Kidney (tissue), 14 donors: ENCODE measurements around the gene GPSM1. TPM values are rescaled to one million over a fixed set of nuclear protein-coding genes. Genes with fewer than 3 reads are reported as not detected.

Experiments
- DNase-seq, 5 donors: peaks; one replicate each; pipeline ENCODE4 v3.0.0-alpha.2; 2013 to 2020
- FAIRE-seq: peaks from 2 replicates; lab custom pipeline; 2012; peaks lifted over from hg19 to GRCh38; lab: Jason Lieb, UNC
- H3K27ac ChIP-seq, 2 donors: one replicate each; pipeline ENCODE4 v1.7.0; 2013; ENCODE audit warnings: low read depth in 2 of 2, low read length in 2 of 2, inconsistent platforms in 1 of 2
- H3K27me3 ChIP-seq: one replicate; pipeline ENCODE4 v1.7.1; 2013; ENCODE audit warnings: low read length, inconsistent platforms; ENCODE audit not compliant: control insufficient read depth, insufficient read depth
- H3K36me3 ChIP-seq, 3 donors: one replicate each; pipeline versions ENCODE4 v1.7.0 to v1.7.1; 2013; ENCODE audit warnings: low read length in 3 of 3, control low read depth in 1 of 3, inconsistent platforms in 1 of 3; ENCODE audit not compliant: insufficient read depth in 3 of 3, control insufficient read depth in 2 of 3
- H3K4me1 ChIP-seq, 3 donors: one replicate each; pipeline versions ENCODE4 v1.7.0 to v1.7.1; 2013; ENCODE audit warnings: low read length in 3 of 3, inconsistent platforms in 1 of 3, low read depth in 1 of 3; ENCODE audit not compliant: control insufficient read depth in 2 of 3, insufficient read depth in 2 of 3
- H3K4me3 ChIP-seq, 3 donors: one replicate each; pipeline versions ENCODE4 v1.7.0 to v1.8.1; 2013; ENCODE audit warnings: low read length in 3 of 3, control low read depth in 1 of 3, inconsistent platforms in 1 of 3
- H3K9ac ChIP-seq, 3 donors: one replicate each; pipeline versions ENCODE4 v1.7.0 to v1.7.1; 2013; ENCODE audit warnings: low read length in 3 of 3, control low read depth in 1 of 3, inconsistent platforms in 1 of 3
- H3K9me3 ChIP-seq, 3 donors: one replicate each; pipeline versions ENCODE4 v1.7.0 to v1.7.1; 2013; ENCODE audit warnings: low read length in 3 of 3, control low read depth in 1 of 3, inconsistent platforms in 1 of 3; ENCODE audit not compliant: control insufficient read depth in 2 of 3, insufficient read depth in 1 of 3
- intact Hi-C: fragments of 100-400 bp; cut with DNase I; formaldehyde crosslinking; loops from one replicate; pipeline ENCODE4 v1.11.1; 2022
- polyA plus RNA-seq: library from polyadenylated mRNA; stranded (reverse); fragments of 350-450 nt; fragmentation: Illumina TruSeq; extraction: RNeasy Lipid Tissue Mini Kit (QIAGEN cat#74804); gene quantifications from one replicate; pipeline ENCODE4 v1.2.3, GENCODE V29; 2014; ENCODE audit warnings: low read depth, low replicate concordance; ENCODE audit not compliant: insufficient read depth
- total RNA-seq: library from RNA; stranded (reverse); fragmentation: NEBNext Ultra II Directional; extraction: Animal tissue kit (Norgen Biotek cat#: 25700); gene quantifications from one replicate; pipeline ENCODE4 v1.2.1, GENCODE V29; 2021
- TF ChIP-seq, protein P1 (sequence below): IDR thresholded peaks from 3 replicates; pipeline ENCODE4 v1.5.1; 2012; ENCODE audit warnings: mild to moderate bottlenecking, moderate library complexity, borderline replicate concordance; ENCODE audit not compliant: insufficient read depth; ENCODE audit errors: extremely low read depth
- donor health status: control.
- donor health status: control.
- donor health status: control.
- donor health status: control.
- donor health status: control.
- donor health status: DM: yes; HTN: yes; CAD: no.
- donor health status: Normal renal cell carcinoma (clear cell type).

GPSM1 gene
- total and polyA plus RNA-seq, 2 donors from 2014 or later, result 11.6 to 11.9 TPM

DNA sequence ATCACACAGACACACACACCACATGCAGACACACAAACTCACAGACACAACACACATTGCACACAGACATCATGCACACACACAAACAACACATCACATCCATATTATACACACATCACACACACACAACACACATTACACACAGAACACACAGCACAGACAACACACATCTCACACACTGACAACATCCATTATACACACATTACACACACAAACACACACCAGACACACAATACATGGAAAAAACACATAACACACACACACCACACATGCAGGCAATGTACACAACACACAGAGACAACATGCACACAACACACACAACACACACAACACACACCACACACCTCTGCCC, 18.7 kb upstream of the GPSM1 start:
- H3K4me1 ChIP-seq, result peaks cover 0 to 11% (median 9%) of the 10 kb centered on the region in 3 donors
- intact Hi-C loops, result no loop called here
- DNase-seq (no peak), FAIRE-seq (no peak)
- TF ChIP-seq, protein P1, sequence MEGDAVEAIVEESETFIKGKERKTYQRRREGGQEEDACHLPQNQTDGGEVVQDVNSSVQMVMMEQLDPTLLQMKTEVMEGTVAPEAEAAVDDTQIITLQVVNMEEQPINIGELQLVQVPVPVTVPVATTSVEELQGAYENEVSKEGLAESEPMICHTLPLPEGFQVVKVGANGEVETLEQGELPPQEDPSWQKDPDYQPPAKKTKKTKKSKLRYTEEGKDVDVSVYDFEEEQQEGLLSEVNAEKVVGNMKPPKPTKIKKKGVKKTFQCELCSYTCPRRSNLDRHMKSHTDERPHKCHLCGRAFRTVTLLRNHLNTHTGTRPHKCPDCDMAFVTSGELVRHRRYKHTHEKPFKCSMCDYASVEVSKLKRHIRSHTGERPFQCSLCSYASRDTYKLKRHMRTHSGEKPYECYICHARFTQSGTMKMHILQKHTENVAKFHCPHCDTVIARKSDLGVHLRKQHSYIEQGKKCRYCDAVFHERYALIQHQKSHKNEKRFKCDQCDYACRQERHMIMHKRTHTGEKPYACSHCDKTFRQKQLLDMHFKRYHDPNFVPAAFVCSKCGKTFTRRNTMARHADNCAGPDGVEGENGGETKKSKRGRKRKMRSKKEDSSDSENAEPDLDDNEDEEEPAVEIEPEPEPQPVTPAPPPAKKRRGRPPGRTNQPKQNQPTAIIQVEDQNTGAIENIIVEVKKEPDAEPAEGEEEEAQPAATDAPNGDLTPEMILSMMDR, result no peak
- H3K27me3 ChIP-seq, result no peaks in the 10 kb centered on the region
- peaks cover 0 to 2% (median 0%) of the 10 kb centered on the region in 3 donors for H3K36me3 ChIP-seq
- H3K27ac ChIP-seq, result no peak overlapping the region
- H3K4me3 ChIP-seq, result peak overlapping the region in 1 of 3 donors; percentile 57
- H3K9me3 ChIP-seq, result peaks cover 0 to 6% (median 0%) of the 10 kb centered on the region in 3 donors
- peak overlapping the region in 1 of 3 donors; percentile 12 for H3K9ac ChIP-seq

DNA sequence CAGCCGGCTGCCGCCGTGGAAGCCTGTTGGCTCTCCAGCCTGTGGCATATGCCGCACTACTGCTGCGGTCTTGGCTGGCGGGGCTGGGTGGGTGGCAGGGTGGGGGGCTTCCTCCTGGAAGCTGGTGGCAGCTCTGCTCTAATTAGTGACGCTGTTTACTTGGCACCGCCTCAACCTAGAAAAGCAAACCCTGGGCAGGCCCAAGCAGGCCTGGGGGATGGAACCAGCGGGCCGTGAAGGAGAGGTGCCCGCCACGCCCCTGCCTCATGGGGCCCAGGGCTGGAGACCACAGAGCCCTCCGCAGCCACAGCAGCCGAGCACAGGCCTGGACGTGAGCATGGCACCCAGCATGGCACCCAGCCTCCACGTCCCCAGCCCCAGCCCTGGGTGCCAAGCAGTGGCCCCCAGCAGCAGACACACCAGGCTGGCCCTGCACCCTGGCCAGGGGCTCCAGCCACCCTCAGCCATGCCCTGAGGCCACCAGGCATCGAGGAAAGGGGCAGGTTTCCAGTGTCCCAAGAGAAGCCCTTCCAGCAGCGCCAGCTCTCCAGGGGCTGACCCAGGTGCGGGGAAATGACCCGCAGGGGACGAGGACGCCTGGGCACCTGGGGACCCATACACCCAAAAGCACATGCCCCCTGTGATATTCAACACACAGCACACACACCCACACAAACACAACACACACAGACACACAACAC, 18.1 kb upstream of the GPSM1 start:
- peaks cover 0 to 6% (median 0%) of the 10 kb centered on the region in 3 donors for H3K9me3 ChIP-seq
- intact Hi-C loops, result no loop called here
- H3K9ac ChIP-seq, result no peak overlapping the region
- H3K4me3 ChIP-seq, result peak overlapping the region in 1 of 3 donors; percentile 57
- no peak for FAIRE-seq
- H3K27me3 ChIP-seq, result no peaks in the 10 kb centered on the region
- H3K4me1 ChIP-seq, result peaks cover 0 to 11% (median 9%) of the 10 kb centered on the region in 3 donors
- peaks cover 0 to 2% (median 0%) of the 10 kb centered on the region in 3 donors for H3K36me3 ChIP-seq
- no peak overlapping the region for H3K27ac ChIP-seq
- TF ChIP-seq, protein P1, result no peak
- peak; percentile 71 to 91 (median 87) for DNase-seq

DNA sequence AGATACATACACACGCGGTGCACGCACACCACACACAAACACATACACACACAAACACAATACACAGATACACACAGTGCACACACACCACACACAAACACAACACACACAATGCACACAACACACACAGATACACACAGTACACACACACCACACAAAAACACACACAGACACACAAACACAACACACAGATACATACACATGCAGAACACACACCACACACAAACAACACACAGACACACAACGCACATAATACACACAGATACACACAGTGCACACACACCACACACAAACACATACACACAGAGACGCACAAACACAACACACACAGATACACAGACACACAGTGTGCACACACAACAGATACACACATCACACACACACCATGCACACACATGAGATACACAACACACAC, 17.5 kb upstream of the GPSM1 start:
- Histone ChIP-seq H3K27me3 (no peaks in the 10 kb centered on the region), H3K36me3 (peaks cover 0 to 2% (median 0%) of the 10 kb centered on the region in 3 donors), H3K9ac (peak overlapping the region in 1 of 3 donors; percentile 1), H3K4me1 (peaks cover 0 to 11% (median 9%) of the 10 kb centered on the region in 3 donors), H3K4me3 (peak overlapping the region in 1 of 3 donors; percentile 35), H3K9me3 (peaks cover 0 to 6% (median 2%) of the 10 kb centered on the region in 3 donors), H3K27ac (no peak overlapping the region)
- FAIRE-seq (no peak), DNase-seq (no peak)
- intact Hi-C loops, result no loop called here
- TF ChIP-seq, protein P1, result no peak
